GM12878 (cell line): ENCODE data around the gene THRB. TPM values are rescaled to one million over a fixed set of nuclear protein-coding genes. Genes with fewer than 3 reads are reported as not detected.

ENCODE experiments used
- ATAC-seq: fragments of 200-7000 bp; cut with Tn5 transposase; 3 replicates; pipeline ENCODE4 v1.9.1; 2020; ENCODE audit warnings: mild to moderate bottlenecking, moderate library complexity
- BruUV-seq: library from RNA; stranded (reverse); fragments of 400-500 nt; replicated peaks from 2 replicates; lab custom pipeline; 2021; lab: Mats Ljungman, UMichigan
- CTCF ChIA-PET: fragments of 300-600 bp; sonication (Branson Sonifier 250); formaldehyde crosslinking; extraction: SDS; loops from one replicate; lab custom pipeline; 2021; ENCODE audit warnings: inconsistent platforms; lab: Yijun Ruan, JAX
- POLR2A ChIA-PET: fragments of 350-600 bp; formaldehyde crosslinking; extraction: SDS; loops from one replicate; lab custom pipeline; 2021; ENCODE audit warnings: inconsistent platforms; lab: Charles Lee
- RAD21 ChIA-PET: fragments of 300-600 bp; sonication (Branson Sonifier 250); formaldehyde crosslinking; loops from one replicate; lab custom pipeline; 2023; ENCODE audit warnings: antibody characterized with exemption; ENCODE audit not compliant: unreplicated experiment; lab: Charles Lee
- SMC1A ChIA-PET: fragments of 300-600 bp; sonication (Branson Sonifier 250); formaldehyde crosslinking; loops from one replicate; lab custom pipeline; 2023; ENCODE audit not compliant: unreplicated experiment, uncharacterized antibody; lab: Charles Lee
- DNase-seq: peaks from one replicate; pipeline ENCODE4 v3.0.0-alpha.2; 2011; ENCODE audit warnings: low read depth, low spot score
- FAIRE-seq: peaks from 3 replicates; lab custom pipeline; 2011; peaks lifted over from hg19 to GRCh38; lab: Jason Lieb, UNC
- H2AFZ ChIP-seq: 2 replicates; pipeline ENCODE4 v1.6.0; 2011; ENCODE audit warnings: low read depth, low read length, control low read depth; ENCODE audit not compliant: control insufficient read depth
- H3K27ac ChIP-seq: 2 replicates; pipeline ENCODE4 v1.5.1; 2011; ENCODE audit warnings: control low read depth; ENCODE audit not compliant: control insufficient read depth, insufficient read depth
- H3K27me3 ChIP-seq, 2 experiments: replicated peaks in 1 of 2; 2 replicates each; pipeline versions ENCODE4 v1.6.0 to v1.6.1; 2011; ENCODE audit warnings: low read length in 1 of 2; ENCODE audit not compliant: control insufficient read depth in 2 of 2, insufficient read depth in 2 of 2
- H3K36me3 ChIP-seq, 2 experiments: 2 replicates each; pipeline ENCODE4 v1.5.1; 2011; ENCODE audit warnings: low read length in 1 of 2; ENCODE audit not compliant: control insufficient read depth in 2 of 2, insufficient read depth in 2 of 2
- H3K4me1 ChIP-seq: 2 replicates; pipeline ENCODE4 v1.6.1; 2011; ENCODE audit warnings: mild to moderate bottlenecking, low read length, moderate library complexity, mixed read lengths; ENCODE audit not compliant: control insufficient read depth, insufficient read depth
- H3K4me2 ChIP-seq: 2 replicates; pipeline ENCODE4 v1.6.0; 2011; ENCODE audit warnings: control low read depth; ENCODE audit not compliant: control insufficient read depth, insufficient read depth
- H3K4me3 ChIP-seq: fragments of 200-600 bp; sonication (generic); 2 replicates; pipeline ENCODE4 v1.5.1; 2016
- H3K79me2 ChIP-seq: 2 replicates; pipeline ENCODE4 v1.6.0; 2011; ENCODE audit warnings: low read length; ENCODE audit not compliant: control insufficient read depth, insufficient read depth
- H3K9ac ChIP-seq: 2 replicates; pipeline ENCODE4 v1.8.0; 2011; ENCODE audit warnings: low read length, control low read depth, mixed read lengths; ENCODE audit not compliant: control insufficient read depth, insufficient read depth
- H3K9me3 ChIP-seq: replicated peaks from 3 replicates; pipeline ENCODE4 v1.5.1; 2011; ENCODE audit warnings: mild to moderate bottlenecking, low read length; ENCODE audit not compliant: control insufficient read depth, insufficient read depth
- H4K20me1 ChIP-seq: 2 replicates; pipeline ENCODE4 v1.6.0; 2011; ENCODE audit not compliant: control insufficient read depth, insufficient read depth
- BHLHE40 ChIP-seq, 2 experiments: fragments of 450-650 bp in 1 of 2; IDR thresholded peaks; 2 replicates each; pipeline ENCODE4 v1.6.1; 2011 to 2017; ENCODE audit warnings: low read depth in 2 of 2, borderline replicate concordance in 1 of 2, improper control_type of control experiment in 1 of 2, low read length in 1 of 2, mild to moderate bottlenecking in 1 of 2
- EED ChIP-seq: sonication (generic); IDR thresholded peaks from 2 replicates; pipeline ENCODE4 v1.6.1; 2016; ENCODE audit warnings: antibody characterized with exemption, low read depth
- GABPA ChIP-seq: IDR thresholded peaks from 2 replicates; pipeline ENCODE4 v1.6.1; 2014; ENCODE audit warnings: antibody characterized with exemption, low read depth, mild to moderate bottlenecking, inconsistent platforms
- HDAC2 ChIP-seq: fragments of 200-600 bp; sonication (generic); IDR thresholded peaks from 2 replicates; pipeline ENCODE4 v1.6.1; 2017
- IRF3 ChIP-seq: fragments of 450-650 bp; IDR thresholded peaks from 2 replicates; pipeline ENCODE4 v1.6.1; 2014; ENCODE audit warnings: mild to moderate bottlenecking
- NFYA ChIP-seq: IDR thresholded peaks from 2 replicates; pipeline ENCODE4 v1.6.1; 2011; ENCODE audit warnings: low read depth, mild to moderate bottlenecking, low read length, improper control_type of control experiment, borderline replicate concordance
- PAX8 ChIP-seq: fragments of 450-650 bp; IDR thresholded peaks from 2 replicates; pipeline ENCODE4 v1.6.1; 2017; ENCODE audit warnings: mild to moderate bottlenecking, moderate library complexity
- PML ChIP-seq: IDR thresholded peaks from 2 replicates; pipeline ENCODE4 v1.6.1; 2012; ENCODE audit warnings: low read length, inconsistent platforms
- POLR2AphosphoS5 ChIP-seq: IDR thresholded peaks from 2 replicates; pipeline ENCODE4 v1.6.1; 2011; ENCODE audit warnings: mild to moderate bottlenecking, low read length, inconsistent platforms
- RELA ChIP-seq: fragments of 450-650 bp; IDR thresholded peaks from 2 replicates; pipeline ENCODE4 v1.8.0; 2014; ENCODE audit warnings: borderline replicate concordance; ENCODE audit not compliant: partially characterized antibody
- REST ChIP-seq: IDR thresholded peaks from 2 replicates; pipeline ENCODE4 v1.6.1; 2012; ENCODE audit warnings: mild to moderate bottlenecking, low read depth, low read length
- RFX5 ChIP-seq: IDR thresholded peaks from 2 replicates; pipeline ENCODE4 v1.6.1; 2011; ENCODE audit warnings: low read depth, low read length, improper control_type of control experiment
- SUPT20H ChIP-seq: IDR thresholded peaks from 2 replicates; pipeline ENCODE4 v1.6.1; 2011; ENCODE audit warnings: low read depth, mild to moderate bottlenecking, low read length, moderate library complexity, borderline replicate concordance; ENCODE audit not compliant: control insufficient read depth
- ZNF687 ChIP-seq: fragments of 450-650 bp; IDR thresholded peaks from 2 replicates; pipeline ENCODE4 v1.6.1; 2017; ENCODE audit warnings: mild to moderate bottlenecking, moderate library complexity
- WGBS: methylation state at CpG from one replicate; pipeline ENCODE4 v1.1.6; 2016; ENCODE audit warnings: low lambda C conversion rate; ENCODE audit not compliant: insufficient replicate concordance, insufficient coverage; ENCODE audit errors: missing lambda C conversion rate; 5-methylcytosine and 5-hydroxymethylcytosine counted together
- in situ Hi-C: fragments of 300-500 bp; cut with MboI; formaldehyde crosslinking; loops from 9 replicates; pipeline ENCODE4 v1.14.3; 2018; ENCODE audit warnings: mixed read lengths
- intact Hi-C: fragments of 100-400 bp; cut with micrococcal nuclease; formaldehyde crosslinking; loops from one replicate; pipeline ENCODE4 v1.14.2; 2022; ENCODE audit not compliant: unreplicated experiment
- polyA plus RNA-seq, 11 experiments: library from polyadenylated mRNA; depleted of rRNA in 4 of 11; unstranded in 6 of 11; stranded (reverse) in 5 of 11; fragments of >200 nt; fragmentation: Nextera tagmentation in 4 of 11; fragmentation: Illumina TruSeq in 1 of 11; extraction: Ambion mirVana in 4 of 11; extraction: Trizol in 1 of 11; gene quantifications; 1 replicate in 1 of 11; 2 replicates in 10 of 11; pipeline versions ENCODE4 v1.2.1 to v1.2.3, GENCODE V29; 2011 to 2016; ENCODE audit warnings: inconsistent platforms in 2 of 11, missing spikeins in 2 of 11, low read depth in 1 of 11
- total RNA-seq, 4 experiments: library from RNA; depleted of rRNA in 3 of 4; stranded (reverse); fragments of >200 nt in 3 of 4; fragmentation: Illumina TruSeq in 1 of 4; extraction: Trizol in 1 of 4; gene quantifications; 2 replicates each; pipeline versions ENCODE4 v1.2.1 to v1.2.3, GENCODE V29; 2013 to 2021

Gene THRB
- total and polyA plus RNA-seq, 10 of the 15 experiments (the other 5 are each of a cell fraction or from before 2014, with no cell fraction given) = 0.05 TPM; not detected in 9

- intact Hi-C loops (no loop called here), in situ Hi-C loops (no loop called here)
- no TSS peak for BruUV-seq
- POLR2A ChIA-PET = no interaction called here
- RAD21 ChIA-PET = no interaction called here
- Histone ChIP-seq H4K20me1 (no peaks in the 10 kb centered on the region), H3K36me3 (no peaks in the 10 kb centered on the region), H2AFZ (no peak overlapping the region), H3K9ac (no peak overlapping the region), H3K27ac (no peak overlapping the region), H3K9me3 (no peaks in the 10 kb centered on the region), H3K79me2 (no peaks in the 10 kb centered on the region), H3K4me2 (no peak overlapping the region), H3K4me3 (no peak overlapping the region), H3K27me3 (no peaks in the 10 kb centered on the region), H3K4me1 (no peaks in the 10 kb centered on the region)
- SMC1A ChIA-PET = interaction anchor here (0.8 kb wide), 1 partner anchor 33 kb away, joined by 3 read pairs; no protein-coding TSS in a partner anchor
- ATAC-seq (no peak), DNase-seq (no peak), FAIRE-seq (no peak)
- WGBS = 0% methylated on average over 2 of the region's 2 CpGs
- CTCF ChIA-PET = interaction anchor here (0.9 to 1.1 kb wide), 3 partner anchors 7 to 145 kb away, joined by 3 read pairs; no protein-coding TSS in a partner anchor
- TF ChIP-seq REST (no peak), SUPT20H (no peak), BHLHE40 (IDR thresholded peaks at IDR 0.05; ENCODE audit: borderline replicate concordance in 1 of 2, low read depth in 2 of 2, low read length in 1 of 2) (no peak), PAX8 (no peak), IRF3 (no peak), RELA (no peak), RFX5 (no peak), ZNF687 (no peak), POLR2AphosphoS5 (no peak), GABPA (no peak), NFYA (no peak), HDAC2 (no peak), PML (no peak), EED (no peak)
These were observed 224.4 kb downstream of the THRB start for GRCh38 chr3:24270204-24270691.
